HG02981 (cell line): ENCODE measurements around the gene C12orf57.
A peak's percentile ranks its signal among the peaks of the same experiment; 100 is the strongest.

Experiments
- ATAC-seq: cut with Tn5 transposase; IDR thresholded peaks from one replicate; pipeline ENCODE4 v1.9.1; 2021; ENCODE audit warnings: mild to moderate bottlenecking, moderate library complexity; ENCODE audit not compliant: unreplicated experiment

The C12orf57 gene

GRCh38 chr12:6963016-6963731 is 19.4 kb downstream of the C12orf57 start:
- ATAC-seq = no peak

- ATAC-seq = no peak
Measured at GRCh38 chr12:6963791-6964413, 20.1 kb downstream of the C12orf57 start.

GRCh38 chr12:6964605-6965025 is 20.8 kb downstream of the C12orf57 start:
- ATAC-seq = no peak

GRCh38 chr12:6965026-6965661 is 21.3 kb downstream of the C12orf57 start:
- ATAC-seq = no peak

- no peak for ATAC-seq
Measured at GRCh38 chr12:6965714-6966113, 21.9 kb downstream of the C12orf57 start.

- no peak for ATAC-seq
Measured at GRCh38 chr12:6966351-6966750, 22.5 kb downstream of the C12orf57 start.

GRCh38 chr12:6967651-6968100 is 23.9 kb downstream of the C12orf57 start:
- ATAC-seq = no peak

GRCh38 chr12:6968426-6968825 is 24.6 kb downstream of the C12orf57 start:
- ATAC-seq = no peak

GRCh38 chr12:6970096-6970527 is 26.3 kb downstream of the C12orf57 start:
- ATAC-seq = peak; percentile 4

- no peak for ATAC-seq
Measured at GRCh38 chr12:6974180-6974579, 30.4 kb downstream of the C12orf57 start.

GRCh38 chr12:6975297-6976032 is 31.6 kb downstream of the C12orf57 start:
- no peak for ATAC-seq

- ATAC-seq = no peak
Measured at GRCh38 chr12:6977653-6978052, 33.8 kb downstream of the C12orf57 start.

- no peak for ATAC-seq
Measured at GRCh38 chr12:6978188-6978587, 34.4 kb downstream of the C12orf57 start.

GRCh38 chr12:6978611-6979011 is 34.8 kb downstream of the C12orf57 start:
- ATAC-seq = no peak

GRCh38 chr12:6979021-6979420 is 35.2 kb downstream of the C12orf57 start:
- ATAC-seq = no peak

- ATAC-seq = no peak
Measured at GRCh38 chr12:6979453-6979852, 35.6 kb downstream of the C12orf57 start.

GRCh38 chr12:6980075-6980474 is 36.3 kb downstream of the C12orf57 start:
- no peak for ATAC-seq

- ATAC-seq = no peak
Measured at GRCh38 chr12:6980740-6981139, 36.9 kb downstream of the C12orf57 start.

- ATAC-seq = no peak
Measured at GRCh38 chr12:6981152-6982052, 37.6 kb downstream of the C12orf57 start.

GRCh38 chr12:6982532-6982931 is 38.7 kb downstream of the C12orf57 start:
- ATAC-seq = no peak
